Lower lobe of right lung (tissue), 2 donors: ENCODE results near the gene KCNIP1. TPM values are rescaled to one million over a fixed set of nuclear protein-coding genes. Genes with fewer than 3 reads are reported as not detected.

Source experiments
- ATAC-seq, 2 donors: fragments of 200-7000 bp; cut with Tn5 transposase; one replicate each; pipeline ENCODE4 v1.9.1; 2020 to 2022; ENCODE audit warnings: mild to moderate bottlenecking in 2 of 2, moderate library complexity in 2 of 2
- DNase-seq: peaks from one replicate; pipeline ENCODE4 v3.0.0-alpha.2; 2020
- H3K27ac ChIP-seq: fragments of 200-600 bp; one replicate; pipeline ENCODE4 v1.8.0; 2022
- H3K27me3 ChIP-seq: fragments of 200-600 bp; one replicate; pipeline ENCODE4 v1.8.0; 2022; ENCODE audit warnings: low read depth
- H3K36me3 ChIP-seq: fragments of 200-600 bp; one replicate; pipeline ENCODE4 v1.8.0; 2022; ENCODE audit warnings: mild to moderate bottlenecking
- H3K4me1 ChIP-seq: fragments of 200-600 bp; one replicate; pipeline ENCODE4 v1.8.0; 2022
- H3K4me3 ChIP-seq: fragments of 200-600 bp; one replicate; pipeline ENCODE4 v1.8.0; 2022; ENCODE audit warnings: mild to moderate bottlenecking
- H3K9me3 ChIP-seq: fragments of 200-600 bp; one replicate; pipeline ENCODE4 v1.8.0; 2022
- intact Hi-C: fragments of 100-400 bp; cut with DNase I; formaldehyde crosslinking; loops from one replicate; pipeline ENCODE4 v1.11.0; 2022
- total RNA-seq: library from RNA; stranded (reverse); fragmentation: NEBNext Ultra II Directional; extraction: Animal tissue kit (Norgen Biotek cat#: 25700); gene quantifications from one replicate; pipeline ENCODE4 v1.2.1, GENCODE V29; 2021
- TF ChIP-seq, protein P1 (sequence below): fragments of 200-600 bp; IDR thresholded peaks from one replicate; pipeline ENCODE4 v1.8.0; 2022; ENCODE audit warnings: antibody characterized with exemption, mild to moderate bottlenecking
- donor health status: DM: no; HTN: yes; CAD: no; lungs with severe emphysema.

KCNIP1 gene
- total RNA-seq, 1 donor from 2014 or later, result 1.7 TPM

DNA sequence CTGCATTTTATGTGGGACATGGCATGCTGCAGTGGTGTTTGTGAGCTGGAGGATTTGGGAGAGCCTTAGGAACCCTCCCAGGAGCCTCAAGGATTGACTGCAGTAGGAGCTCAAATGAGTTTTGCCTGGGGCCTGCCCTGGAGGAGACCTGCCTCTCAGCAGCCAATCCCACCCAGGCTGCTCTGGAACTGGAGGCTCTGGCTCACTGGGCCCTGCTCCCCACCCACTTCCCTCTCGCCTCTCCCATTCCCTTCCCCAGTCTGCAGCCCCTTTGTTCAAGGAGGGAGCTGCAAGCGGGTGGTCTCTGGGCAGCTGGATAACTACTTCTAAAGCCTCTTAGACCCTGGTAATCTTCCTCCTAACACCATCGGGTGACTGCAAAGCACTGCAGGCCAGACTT lies 24.2 kb downstream of the KCNIP1 start:
- intact Hi-C loops, result no loop called here
- TF ChIP-seq, protein P1, sequence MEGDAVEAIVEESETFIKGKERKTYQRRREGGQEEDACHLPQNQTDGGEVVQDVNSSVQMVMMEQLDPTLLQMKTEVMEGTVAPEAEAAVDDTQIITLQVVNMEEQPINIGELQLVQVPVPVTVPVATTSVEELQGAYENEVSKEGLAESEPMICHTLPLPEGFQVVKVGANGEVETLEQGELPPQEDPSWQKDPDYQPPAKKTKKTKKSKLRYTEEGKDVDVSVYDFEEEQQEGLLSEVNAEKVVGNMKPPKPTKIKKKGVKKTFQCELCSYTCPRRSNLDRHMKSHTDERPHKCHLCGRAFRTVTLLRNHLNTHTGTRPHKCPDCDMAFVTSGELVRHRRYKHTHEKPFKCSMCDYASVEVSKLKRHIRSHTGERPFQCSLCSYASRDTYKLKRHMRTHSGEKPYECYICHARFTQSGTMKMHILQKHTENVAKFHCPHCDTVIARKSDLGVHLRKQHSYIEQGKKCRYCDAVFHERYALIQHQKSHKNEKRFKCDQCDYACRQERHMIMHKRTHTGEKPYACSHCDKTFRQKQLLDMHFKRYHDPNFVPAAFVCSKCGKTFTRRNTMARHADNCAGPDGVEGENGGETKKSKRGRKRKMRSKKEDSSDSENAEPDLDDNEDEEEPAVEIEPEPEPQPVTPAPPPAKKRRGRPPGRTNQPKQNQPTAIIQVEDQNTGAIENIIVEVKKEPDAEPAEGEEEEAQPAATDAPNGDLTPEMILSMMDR, result no peak
- no peak for ATAC-seq
- no peak for DNase-seq
- Histone ChIP-seq H3K9me3 (no peaks in the 10 kb centered on the region), H3K36me3 (no peaks in the 10 kb centered on the region), H3K4me3 (no peak overlapping the region), H3K4me1 (no peaks in the 10 kb centered on the region), H3K27ac (no peak overlapping the region), H3K27me3 (peaks cover 4% of the 10 kb centered on the region)

DNA sequence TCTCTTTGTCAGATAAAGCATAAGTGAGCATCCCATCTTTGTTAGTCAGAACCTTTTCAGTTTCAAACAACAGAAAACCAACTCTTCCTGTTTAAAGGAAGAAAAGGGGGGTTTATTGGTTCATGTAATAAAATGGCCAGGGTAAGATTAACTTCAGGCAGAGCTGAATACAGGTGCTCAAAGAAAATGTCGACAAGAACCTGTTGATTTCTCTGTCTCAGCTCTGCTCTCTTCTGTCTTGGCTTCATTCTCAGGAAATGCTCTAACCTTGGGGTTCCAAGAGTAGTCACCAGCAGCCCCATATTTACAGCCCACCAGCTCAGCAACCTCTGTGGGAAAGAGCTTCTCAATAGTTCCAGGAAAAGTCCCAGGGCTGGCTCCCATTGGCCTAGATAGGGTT lies 25.2 kb downstream of the KCNIP1 start:
- TF ChIP-seq, protein P1, result no peak
- no peaks in the 10 kb centered on the region for H3K36me3 ChIP-seq
- intact Hi-C loops, result no loop called here
- H3K4me1 ChIP-seq, result no peaks in the 10 kb centered on the region
- no peaks in the 10 kb centered on the region for H3K9me3 ChIP-seq
- no peak for DNase-seq
- no peak for ATAC-seq
- no peak overlapping the region for H3K27ac ChIP-seq
- peaks cover 11% of the 10 kb centered on the region for H3K27me3 ChIP-seq
- no peak overlapping the region for H3K4me3 ChIP-seq

DNA sequence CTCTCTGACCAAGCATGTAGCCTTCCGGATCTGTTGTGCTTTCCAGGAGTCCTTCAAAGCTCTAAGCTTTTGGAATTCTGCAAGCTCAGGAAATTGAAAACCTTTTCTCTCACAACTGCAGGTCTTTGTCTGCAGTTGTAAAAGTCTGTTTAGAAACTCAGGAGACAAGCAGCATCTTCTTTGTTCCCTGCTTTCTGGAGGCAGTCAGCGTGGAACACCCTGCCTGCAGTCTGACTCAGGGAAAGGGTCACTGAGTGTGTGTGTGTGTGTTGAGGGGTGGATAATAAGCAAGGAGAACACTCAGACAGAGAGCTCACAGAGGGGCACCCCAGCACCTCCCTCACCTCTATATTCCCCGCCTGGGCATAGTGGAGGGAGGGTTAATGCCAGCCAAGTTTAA lies 29.1 kb downstream of the KCNIP1 start:
- no peak overlapping the region for H3K4me3 ChIP-seq
- no peaks in the 10 kb centered on the region for H3K9me3 ChIP-seq
- TF ChIP-seq, protein P1, result no peak
- peaks cover 6% of the 10 kb centered on the region for H3K27me3 ChIP-seq
- intact Hi-C loops, result no loop called here
- no peaks in the 10 kb centered on the region for H3K4me1 ChIP-seq
- no peak for DNase-seq
- no peak for ATAC-seq
- H3K27ac ChIP-seq, result no peak overlapping the region
- H3K36me3 ChIP-seq, result no peaks in the 10 kb centered on the region

DNA sequence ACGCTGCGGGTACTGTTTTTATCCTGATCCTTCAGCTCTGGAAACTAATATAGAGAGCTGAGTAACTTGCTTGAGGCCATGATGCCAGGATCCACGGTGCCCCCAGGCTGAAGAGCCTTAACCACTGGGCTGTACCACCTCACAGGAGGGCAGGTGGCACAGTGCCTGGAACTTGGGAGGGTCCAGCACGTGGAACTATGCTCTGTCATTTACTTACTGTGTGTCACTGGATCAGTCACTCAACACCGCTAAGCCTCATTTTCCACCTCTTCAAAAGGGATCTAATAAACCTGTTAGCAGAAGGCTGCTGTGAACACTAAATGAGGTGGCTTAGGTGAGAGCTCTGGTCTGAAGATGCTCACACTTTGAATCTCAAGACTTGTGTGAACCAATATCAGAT lies 29.6 kb downstream of the KCNIP1 start:
- Histone ChIP-seq H3K4me1 (no peaks in the 10 kb centered on the region), H3K27ac (no peak overlapping the region), H3K27me3 (peaks cover 6% of the 10 kb centered on the region), H3K9me3 (no peaks in the 10 kb centered on the region), H3K4me3 (no peak overlapping the region), H3K36me3 (no peaks in the 10 kb centered on the region)
- ATAC-seq, result no peak
- intact Hi-C loops, result no loop called here
- TF ChIP-seq, protein P1, result no peak
- no peak for DNase-seq

DNA sequence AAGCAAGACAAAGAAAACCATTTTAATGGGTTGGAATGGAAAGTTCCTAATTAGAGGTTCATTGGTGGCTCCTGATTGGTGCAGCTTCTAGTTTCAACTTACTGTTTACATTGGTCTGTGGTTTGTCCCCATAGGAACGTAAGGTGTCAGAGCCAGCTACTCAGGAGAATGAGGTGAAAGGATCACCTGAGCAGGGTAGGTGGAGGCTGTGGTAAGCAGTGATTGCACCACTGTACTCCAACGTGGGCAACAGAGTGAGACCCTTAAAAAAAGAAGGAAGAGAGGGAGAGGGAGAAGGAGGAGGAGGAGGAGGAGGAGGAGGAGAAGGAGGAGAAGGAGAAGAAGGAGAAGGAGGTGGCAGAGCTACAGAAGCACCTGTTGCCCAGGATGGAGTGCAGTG lies 30.4 kb downstream of the KCNIP1 start:
- no peaks in the 10 kb centered on the region for H3K9me3 ChIP-seq
- no peak overlapping the region for H3K27ac ChIP-seq
- H3K27me3 ChIP-seq, result peaks cover 6% of the 10 kb centered on the region
- no peak overlapping the region for H3K4me3 ChIP-seq
- DNase-seq (no peak), ATAC-seq (peak in 1 of 2 donors; percentile 74)
- H3K4me1 ChIP-seq, result no peaks in the 10 kb centered on the region
- TF ChIP-seq, protein P1, result no peak
- H3K36me3 ChIP-seq, result no peaks in the 10 kb centered on the region
- intact Hi-C loops, result no loop called here

DNA sequence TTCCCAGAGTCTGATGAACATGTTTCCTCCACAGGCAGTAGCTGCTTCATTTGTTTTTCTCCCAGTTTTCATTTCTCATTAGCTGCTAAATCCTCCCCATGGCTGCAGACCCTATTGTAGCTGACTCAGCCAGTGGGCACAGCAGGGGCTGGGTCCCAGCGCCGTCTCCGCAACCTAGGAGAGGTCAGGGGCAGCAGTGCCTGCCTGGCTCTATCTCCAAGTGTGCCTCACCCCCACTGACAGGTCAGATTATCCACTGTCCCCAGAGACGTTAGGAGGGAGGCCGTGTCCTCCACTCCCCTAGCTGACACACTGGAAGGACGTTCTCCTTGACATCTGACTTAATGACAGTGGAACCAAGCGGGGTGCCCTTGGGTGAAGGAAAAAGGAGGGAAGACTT lies 31.1 kb downstream of the KCNIP1 start:
- H3K9me3 ChIP-seq, result no peaks in the 10 kb centered on the region
- H3K4me3 ChIP-seq, result no peak overlapping the region
- intact Hi-C loops, result no loop called here
- DNase-seq (no peak), ATAC-seq (no peak)
- no peaks in the 10 kb centered on the region for H3K4me1 ChIP-seq
- peaks cover 6% of the 10 kb centered on the region for H3K27me3 ChIP-seq
- no peak overlapping the region for H3K27ac ChIP-seq
- TF ChIP-seq, protein P1, result no peak
- H3K36me3 ChIP-seq, result no peaks in the 10 kb centered on the region
